Measurements from ENCODE around the gene FGF22. TPM values are rescaled to one million over a fixed set of nuclear protein-coding genes. Genes with fewer than 3 reads are reported as not detected.

FGF22 gene
- total RNA-seq, 1 experiment from 2014 or later: 1.3 TPM

GRCh38 chr19:621819-622218, 17.9 kb upstream of the FGF22 start:
- TF ChIP-seq CTCF (conservative IDR thresholded peaks at IDR 0.05; ENCODE audit: low read depth, low read length) (no peak), EZH2phosphoT487 (IDR thresholded peaks at IDR 0.05; ENCODE audit: borderline replicate concordance, low read length) (no peak), EZH2 (IDR thresholded peaks at IDR 0.05; ENCODE audit: low read length, unreplicated experiment) (no peak)
- DNase-seq (no peak), ATAC-seq (no peak)
- Histone ChIP-seq H2AFZ (ENCODE audit: low read length) (no peak overlapping the region), H3K4me2 (ENCODE audit: low read length) (no peak overlapping the region), H3K36me3 (ENCODE audit: low read depth, low read length) (no peaks in the 10 kb centered on the region), H3F3A (ENCODE audit: low read length, unreplicated experiment) (no peaks in the 10 kb centered on the region), H3K4me3 (ENCODE audit: low read length) (no peak overlapping the region), H3K9ac (ENCODE audit: low read length) (no peak overlapping the region), H3K27ac (ENCODE audit: low read length) (no peak overlapping the region), H4K20me1 (ENCODE audit: low read length) (no peaks in the 10 kb centered on the region), H3K9me3 (ENCODE audit: low read length) (no peaks in the 10 kb centered on the region), H3K27me3 (ENCODE audit: low read length) (no peaks in the 10 kb centered on the region), H3K9me2 (replicated peaks; ENCODE audit: low read length) (no peaks in the 10 kb centered on the region), H3K4me1 (ENCODE audit: insufficient read depth, low read length) (no peaks in the 10 kb centered on the region), H3K79me2 (ENCODE audit: low read length) (no peaks in the 10 kb centered on the region)
- ChIA-PET POLR2A (ENCODE audit: unreplicated experiment) (no interaction called here), CTCF (no interaction called here)
- intact Hi-C loops (cut with micrococcal nuclease): no loop called here
- BruUV-seq (replicated peaks): no TSS peak

GRCh38 chr19:622666-623065, 17.0 kb upstream of the FGF22 start:
- H3K27me3 ChIP-seq (ENCODE audit: low read length): no peaks in the 10 kb centered on the region
- no peak for DNase-seq
- intact Hi-C loops (cut with micrococcal nuclease): no loop called here
- no peaks in the 10 kb centered on the region for H3F3A ChIP-seq (ENCODE audit: low read length, unreplicated experiment)
- no peak overlapping the region for H3K27ac ChIP-seq (ENCODE audit: low read length)
- H3K4me2 ChIP-seq (ENCODE audit: low read length): no peak overlapping the region
- H3K36me3 ChIP-seq (ENCODE audit: low read depth, low read length): no peaks in the 10 kb centered on the region
- no peaks in the 10 kb centered on the region for H3K9me2 ChIP-seq (replicated peaks; ENCODE audit: low read length)
- POLR2A ChIA-PET (ENCODE audit: unreplicated experiment): no interaction called here
- no peak overlapping the region for H2AFZ ChIP-seq (ENCODE audit: low read length)
- no peak for TF ChIP-seq CTCF (conservative IDR thresholded peaks at IDR 0.05; ENCODE audit: low read depth, low read length)
- no peak for TF ChIP-seq EZH2phosphoT487 (IDR thresholded peaks at IDR 0.05; ENCODE audit: borderline replicate concordance, low read length)
- TF ChIP-seq EZH2 (IDR thresholded peaks at IDR 0.05; ENCODE audit: low read length, unreplicated experiment): no peak
- H3K9ac ChIP-seq (ENCODE audit: low read length): no peak overlapping the region
- BruUV-seq (replicated peaks): no TSS peak
- no peaks in the 10 kb centered on the region for H4K20me1 ChIP-seq (ENCODE audit: low read length)
- H3K4me3 ChIP-seq (ENCODE audit: low read length): no peak overlapping the region
- no peak for ATAC-seq
- H3K4me1 ChIP-seq (ENCODE audit: insufficient read depth, low read length): no peaks in the 10 kb centered on the region
- H3K79me2 ChIP-seq (ENCODE audit: low read length): no peaks in the 10 kb centered on the region
- no peaks in the 10 kb centered on the region for H3K9me3 ChIP-seq (ENCODE audit: low read length)
- CTCF ChIA-PET: no interaction called here

- no peak overlapping the region for H3K4me2 ChIP-seq (ENCODE audit: low read length)
- CTCF ChIA-PET: no interaction called here
- no TSS peak for BruUV-seq (replicated peaks)
Observed at GRCh38 chr19:623175-623916, 16.3 kb upstream of the FGF22 start.

More at GRCh38 chr19:623175-623916, 16.3 kb upstream of the FGF22 start:
- ATAC-seq: no peak
- H2AFZ ChIP-seq (ENCODE audit: low read length): no peak overlapping the region
- no peak for DNase-seq
- POLR2A ChIA-PET (ENCODE audit: unreplicated experiment): no interaction called here
- peaks cover 3% of the 10 kb centered on the region; the same call in 1 of the 2 replicates for H3K36me3 ChIP-seq (ENCODE audit: low read depth, low read length)
- H3F3A ChIP-seq (ENCODE audit: low read length, unreplicated experiment): no peaks in the 10 kb centered on the region
- H3K27me3 ChIP-seq (ENCODE audit: low read length): no peaks in the 10 kb centered on the region
- TF ChIP-seq CTCF (conservative IDR thresholded peaks at IDR 0.05; ENCODE audit: low read depth, low read length) (no peak), EZH2 (IDR thresholded peaks at IDR 0.05; ENCODE audit: low read length, unreplicated experiment) (no peak), EZH2phosphoT487 (IDR thresholded peaks at IDR 0.05; ENCODE audit: borderline replicate concordance, low read length) (no peak)
- H3K9me2 ChIP-seq (replicated peaks; ENCODE audit: low read length): no peaks in the 10 kb centered on the region
- no peaks in the 10 kb centered on the region for H3K9me3 ChIP-seq (ENCODE audit: low read length)
- peaks cover 5% of the 10 kb centered on the region; the same call in 1 of the 2 replicates for H3K79me2 ChIP-seq (ENCODE audit: low read length)
- no peak overlapping the region for H3K27ac ChIP-seq (ENCODE audit: low read length)
- H4K20me1 ChIP-seq (ENCODE audit: low read length): no peaks in the 10 kb centered on the region
- no peak overlapping the region for H3K9ac ChIP-seq (ENCODE audit: low read length)
- H3K4me3 ChIP-seq (ENCODE audit: low read length): no peak overlapping the region
- no peaks in the 10 kb centered on the region for H3K4me1 ChIP-seq (ENCODE audit: insufficient read depth, low read length)
- intact Hi-C loops (cut with micrococcal nuclease): no loop called here
